GM06990 (cell line): Measurements from ENCODE around the gene PHYHIPL.

Experiments used
- DNase-seq: peaks from one replicate; pipeline ENCODE4 v3.0.0-alpha.2; 2011; ENCODE audit not compliant: insufficient read length; ENCODE audit errors: extremely low read depth
- H3K27me3 ChIP-seq: replicated peaks from 2 replicates; pipeline ENCODE4 v1.6.0; 2011; ENCODE audit warnings: low read length; ENCODE audit not compliant: control insufficient read depth, insufficient read depth
- H3K36me3 ChIP-seq: 2 replicates; pipeline ENCODE4 v1.5.1; 2011; ENCODE audit warnings: low read length; ENCODE audit not compliant: control insufficient read depth, insufficient read depth
- H3K4me3 ChIP-seq: replicated peaks from 2 replicates; pipeline ENCODE4 v1.5.1; 2011; ENCODE audit warnings: low read depth, mild to moderate bottlenecking, control low read depth, low read length
- CTCF ChIP-seq: IDR thresholded peaks from 2 replicates; pipeline ENCODE4 v1.5.1; 2011; ENCODE audit warnings: low read length, control low read depth, mild to moderate bottlenecking, inconsistent platforms; ENCODE audit not compliant: insufficient read depth, poor library complexity, severe bottlenecking

PHYHIPL gene

GRCh38 chr10:59177031-59177797 lies 771 bp downstream of the PHYHIPL start:
- Histone ChIP-seq H3K4me3 (no peak overlapping the region), H3K36me3 (no peaks in the 10 kb centered on the region), H3K27me3 (no peaks in the 10 kb centered on the region)
- peak; percentile 13 for DNase-seq
- TF ChIP-seq CTCF: no peak

GRCh38 chr10:59177836-59178235 lies 1.4 kb downstream of the PHYHIPL start:
- Histone ChIP-seq H3K36me3 (no peaks in the 10 kb centered on the region), H3K4me3 (no peak overlapping the region), H3K27me3 (no peaks in the 10 kb centered on the region)
- no peak for TF ChIP-seq CTCF
- no peak for DNase-seq

- no peaks in the 10 kb centered on the region for H3K27me3 ChIP-seq
- no peak overlapping the region for H3K4me3 ChIP-seq
- no peaks in the 10 kb centered on the region for H3K36me3 ChIP-seq
- no peak for TF ChIP-seq CTCF
- DNase-seq: no peak
These were observed 2.6 kb downstream of the PHYHIPL start for GRCh38 chr10:59179068-59179467.

- Histone ChIP-seq H3K36me3 (no peaks in the 10 kb centered on the region), H3K27me3 (no peaks in the 10 kb centered on the region), H3K4me3 (no peak overlapping the region)
- no peak for TF ChIP-seq CTCF
- DNase-seq: no peak
These were observed 4.3 kb downstream of the PHYHIPL start for GRCh38 chr10:59180689-59181270.

GRCh38 chr10:59181668-59182067 lies 5.2 kb downstream of the PHYHIPL start:
- peak; percentile 43 for TF ChIP-seq CTCF

DNA sequence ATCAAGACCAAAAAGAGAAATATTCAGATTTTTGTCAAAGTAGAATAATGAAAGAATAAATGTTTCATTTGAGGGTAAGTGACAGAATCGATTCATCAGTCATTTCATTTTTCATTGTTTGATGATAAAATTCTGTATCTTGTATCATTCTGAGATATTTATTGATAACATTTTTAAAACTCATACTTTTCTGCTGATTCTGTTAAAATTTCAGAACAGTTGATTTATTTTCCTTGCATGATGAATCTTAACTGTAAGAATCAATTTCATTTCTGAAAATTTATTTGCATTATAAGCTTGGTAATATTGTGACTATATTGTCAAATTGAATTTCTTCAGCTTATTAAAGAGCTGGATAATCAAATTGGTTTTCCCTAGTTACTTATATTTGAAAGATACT lies 13.9 kb downstream of the PHYHIPL start:
- TF ChIP-seq CTCF: no peak
- H3K27me3 ChIP-seq: no peaks in the 10 kb centered on the region
- no peak for DNase-seq
- no peak overlapping the region for H3K4me3 ChIP-seq
- no peaks in the 10 kb centered on the region for H3K36me3 ChIP-seq

More at GRCh38 chr10:59181668-59182067, 5.2 kb downstream of the PHYHIPL start:
- DNase-seq: peak; percentile 5
- H3K27me3 ChIP-seq: no peaks in the 10 kb centered on the region
- H3K4me3 ChIP-seq: no peak overlapping the region
- no peaks in the 10 kb centered on the region for H3K36me3 ChIP-seq
